Mesodermal cell (in vitro differentiated cells): ENCODE measurements around the gene EFNA1.
A peak's percentile ranks its signal among the peaks of the same experiment; 100 is the strongest.
"Not testable (repeated sequence)": the region's sequence is repeated elsewhere in the genome, so short reads cannot be mapped to it uniquely, and the experiment has no call there.

Source experiments
- H3K27ac ChIP-seq: 2 replicates; pipeline ENCODE4 v1.7.0; 2013; ENCODE audit warnings: mild to moderate bottlenecking, low read depth, low read length, moderate library complexity; ENCODE audit not compliant: severe bottlenecking
- H3K36me3 ChIP-seq: 2 replicates; pipeline ENCODE4 v1.7.1; 2013; ENCODE audit warnings: mild to moderate bottlenecking, low read length, moderate library complexity; ENCODE audit not compliant: control insufficient read depth, insufficient read depth
- H3K4me1 ChIP-seq: one replicate; pipeline ENCODE4 v1.7.1; 2013; ENCODE audit warnings: mild to moderate bottlenecking, low read length; ENCODE audit not compliant: insufficient read depth, control insufficient read depth, poor library complexity, severe bottlenecking
- H3K4me3 ChIP-seq: 2 replicates; pipeline ENCODE4 v1.7.0; 2013; ENCODE audit warnings: low read length, control low read depth, mild to moderate bottlenecking; ENCODE audit not compliant: insufficient read depth, poor library complexity, severe bottlenecking; ENCODE audit errors: extremely low read depth
- H3K9me3 ChIP-seq: 2 replicates; pipeline ENCODE4 v1.7.1; 2013; ENCODE audit warnings: mild to moderate bottlenecking, low read length, moderate library complexity; ENCODE audit not compliant: control insufficient read depth
- WGBS, 2 experiments: methylation state at CpG; one replicate each; pipeline ENCODE4 v1.1.5; 2013; ENCODE audit warnings: missing lambda C conversion rate in 2 of 2; ENCODE audit not compliant: insufficient coverage in 2 of 2; 5-methylcytosine and 5-hydroxymethylcytosine counted together

The EFNA1 gene

DNA sequence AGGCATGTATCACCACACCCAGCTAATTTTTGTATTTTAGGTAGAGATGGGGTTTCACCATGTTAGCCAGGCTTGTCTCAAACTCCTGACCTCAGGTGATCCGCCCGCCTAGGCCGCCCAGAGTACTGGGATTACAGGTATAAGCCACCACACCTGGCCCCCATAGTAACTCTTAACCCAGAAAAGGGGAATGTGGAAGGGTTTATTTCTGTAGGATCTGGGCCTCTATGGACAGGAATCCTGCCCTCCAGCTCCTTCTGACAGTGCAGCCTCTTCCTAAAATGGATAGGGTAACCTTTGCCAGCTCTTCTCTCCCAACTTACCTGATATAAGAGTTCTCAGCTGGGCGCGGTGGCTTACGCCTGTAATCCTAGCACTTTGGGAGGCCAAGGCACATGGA lies 35.0 kb downstream of the EFNA1 start:
- not testable (repeated sequence) for H3K36me3 ChIP-seq, H3K9me3 ChIP-seq, H3K4me3 ChIP-seq, H3K4me1 ChIP-seq, H3K27ac ChIP-seq
- 82 to 100% methylated on average over 3 of the region's 6 CpGs for WGBS, 2 experiments

DNA sequence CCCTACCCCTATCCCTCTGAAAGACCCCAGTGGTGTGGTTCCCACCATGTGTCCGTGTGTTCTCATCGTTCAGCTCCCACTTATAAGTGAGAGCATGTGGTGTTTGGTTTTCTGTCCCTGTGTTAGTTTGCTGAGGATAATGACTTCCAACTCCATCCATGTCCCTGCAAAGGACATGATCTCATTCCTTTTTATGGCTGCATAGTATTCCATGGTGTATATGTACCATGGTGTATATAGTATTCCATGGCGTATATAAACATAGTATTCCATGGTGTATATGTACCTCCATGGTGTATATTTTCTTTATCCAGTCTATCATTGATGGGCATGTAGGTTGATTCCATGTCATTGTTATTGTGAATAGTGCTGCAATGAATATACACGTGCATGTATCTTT lies 36.1 kb downstream of the EFNA1 start:
- not testable (repeated sequence) for H3K36me3 ChIP-seq, H3K9me3 ChIP-seq, H3K27ac ChIP-seq, H3K4me1 ChIP-seq, H3K4me3 ChIP-seq
- 100% methylated on average over 1 of the region's 4 CpGs for WGBS, 2 experiments

DNA sequence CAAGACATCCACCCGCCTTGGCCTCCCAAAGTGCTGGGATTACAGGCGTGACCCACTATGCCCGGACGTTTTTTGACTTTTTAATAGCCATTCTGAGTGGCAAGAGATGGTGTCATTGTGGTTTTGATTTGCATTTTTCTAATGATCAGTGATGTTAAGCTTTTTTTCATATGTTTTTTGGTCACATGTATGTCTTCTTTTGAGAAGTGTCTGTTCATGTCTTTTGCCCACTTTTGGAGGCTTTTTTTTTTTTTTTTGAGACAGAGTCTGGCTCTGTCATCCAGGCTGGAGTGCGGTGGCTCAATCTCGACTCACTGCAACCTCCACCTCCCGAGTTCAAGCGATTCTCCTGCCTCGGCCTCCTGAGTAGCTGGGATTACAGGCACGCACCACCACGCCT lies 36.9 kb downstream of the EFNA1 start:
- not testable (repeated sequence) for H3K4me1 ChIP-seq, H3K9me3 ChIP-seq, H3K36me3 ChIP-seq, H3K27ac ChIP-seq, H3K4me3 ChIP-seq
- 85 to 93% methylated on average over 5 of the region's 11 CpGs for WGBS, 2 experiments

DNA sequence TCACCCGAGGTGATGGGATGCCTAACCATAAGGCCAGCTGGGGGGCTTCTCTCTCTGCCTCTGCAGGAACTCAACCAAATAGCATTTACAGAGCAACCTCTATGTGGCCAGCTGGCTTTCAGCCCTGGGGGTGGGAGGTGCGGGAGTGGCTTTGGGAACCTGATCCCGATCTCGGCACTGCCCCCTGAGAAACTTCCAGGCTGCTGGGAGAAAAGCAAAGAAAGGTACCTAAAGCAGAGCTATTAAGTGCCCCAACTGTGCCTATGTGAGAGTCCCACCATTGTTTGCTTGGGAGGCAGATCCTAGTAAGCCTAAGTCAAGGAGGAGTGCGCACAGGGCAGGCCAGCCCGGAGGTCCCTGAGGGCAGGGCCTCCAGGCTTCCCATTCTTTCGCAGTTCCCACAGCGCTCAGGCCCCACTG lies 38.4 kb downstream of the EFNA1 start:
- 73 to 75% methylated on average over 8 of the region's 8 CpGs for WGBS, 2 experiments
- Histone ChIP-seq H3K4me3 (no peak overlapping the region), H3K36me3 (peaks cover 24% of the 10 kb centered on the region), H3K4me1 (no peaks in the 10 kb centered on the region), H3K27ac (no peak overlapping the region), H3K9me3 (no peaks in the 10 kb centered on the region)

DNA sequence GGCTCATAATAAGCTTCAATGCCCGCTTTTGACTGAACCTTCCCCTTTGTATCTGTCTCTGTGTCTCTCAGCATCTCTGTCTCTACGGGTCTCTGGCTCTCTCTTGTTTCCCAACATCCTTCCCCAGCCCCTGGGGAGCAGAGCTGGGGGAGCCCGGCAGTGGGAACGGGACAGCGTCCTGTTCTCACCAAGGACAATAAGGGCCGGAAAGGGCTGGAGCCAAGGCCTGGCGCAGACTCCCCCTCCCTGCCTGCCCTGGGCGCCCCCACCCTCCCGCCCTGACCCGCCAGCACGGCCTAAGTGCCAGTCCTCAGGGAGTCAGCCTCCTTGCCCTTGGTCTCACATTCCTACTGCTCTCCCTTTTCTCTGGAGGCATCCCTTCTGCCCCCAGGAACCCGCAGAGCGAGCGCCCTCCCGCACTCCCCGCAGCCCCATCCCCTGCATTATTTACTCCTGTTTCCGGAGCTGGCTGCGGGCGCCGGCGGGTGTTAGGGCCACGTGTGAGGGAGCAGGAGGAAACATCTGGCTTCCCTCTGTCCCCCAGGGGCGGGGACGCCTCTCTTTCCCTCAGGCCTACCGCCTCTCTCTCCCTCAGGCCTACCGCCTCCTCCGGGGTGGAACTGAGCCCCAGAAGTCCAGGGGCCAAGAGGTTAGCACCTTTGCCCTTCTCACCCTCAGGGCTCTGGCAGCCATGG lies 38.9 kb downstream of the EFNA1 start:
- Histone ChIP-seq H3K4me3 (no peak overlapping the region), H3K9me3 (no peaks in the 10 kb centered on the region), H3K36me3 (peaks cover 29% of the 10 kb centered on the region), H3K4me1 (peaks cover under 1% of the 10 kb centered on the region), H3K27ac (no peak overlapping the region)
- 66 to 76% methylated on average over 15 to 17 of the region's 27 CpGs for WGBS, 2 experiments

DNA sequence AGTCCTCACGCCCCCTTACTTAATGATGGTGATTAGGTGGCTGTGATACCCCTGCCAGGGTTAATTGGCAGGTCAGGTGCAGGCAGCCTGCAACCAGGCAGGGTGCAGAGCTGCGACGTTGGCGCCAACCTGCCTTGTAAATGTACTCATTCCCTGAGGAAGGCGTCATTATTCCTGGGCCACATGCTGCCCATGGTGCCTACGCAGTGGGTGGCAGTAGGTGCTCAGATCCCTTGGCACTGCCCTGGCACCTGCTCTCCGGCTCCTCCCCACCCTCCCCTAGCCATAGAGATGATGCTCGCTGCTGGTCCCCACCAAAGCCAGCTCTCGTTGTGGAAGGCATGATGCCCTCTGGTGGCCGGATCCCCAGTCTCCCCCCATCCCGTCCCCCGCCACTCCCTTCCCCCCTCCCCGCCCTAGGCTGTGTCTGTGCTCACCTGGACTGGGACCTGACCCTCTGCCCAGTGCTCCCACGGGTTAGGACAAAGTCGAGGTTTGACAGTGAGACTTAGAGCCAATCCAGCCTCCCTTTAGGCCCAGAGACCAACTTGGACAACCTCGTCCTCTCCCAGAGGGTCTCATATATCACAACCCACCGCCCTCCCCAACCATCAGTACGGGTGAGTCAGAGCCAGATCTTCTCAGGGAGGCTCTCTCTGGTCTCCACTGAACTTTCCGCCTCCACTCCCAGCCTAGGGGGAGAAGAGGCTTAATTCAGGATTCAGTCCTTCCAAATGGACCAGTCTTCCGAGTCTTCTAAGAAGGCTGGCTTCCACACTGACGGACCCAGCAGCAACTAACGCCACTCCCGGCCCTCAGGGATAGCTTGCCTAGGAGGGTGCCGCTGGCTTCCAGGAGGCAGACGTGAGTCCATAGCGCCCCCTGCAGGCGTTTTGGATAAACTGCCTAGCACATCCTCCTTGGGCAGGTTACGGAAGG lies 39.8 kb downstream of the EFNA1 start:
- H3K9me3 ChIP-seq: no peaks in the 10 kb centered on the region
- WGBS, 2 experiments: 21% methylated on average over 19 of the region's 28 CpGs
- no peak overlapping the region for H3K27ac ChIP-seq
- H3K4me1 ChIP-seq: peaks cover 7% of the 10 kb centered on the region
- peak overlapping the region; percentile 28 for H3K4me3 ChIP-seq
- H3K36me3 ChIP-seq: peaks cover 35% of the 10 kb centered on the region

DNA sequence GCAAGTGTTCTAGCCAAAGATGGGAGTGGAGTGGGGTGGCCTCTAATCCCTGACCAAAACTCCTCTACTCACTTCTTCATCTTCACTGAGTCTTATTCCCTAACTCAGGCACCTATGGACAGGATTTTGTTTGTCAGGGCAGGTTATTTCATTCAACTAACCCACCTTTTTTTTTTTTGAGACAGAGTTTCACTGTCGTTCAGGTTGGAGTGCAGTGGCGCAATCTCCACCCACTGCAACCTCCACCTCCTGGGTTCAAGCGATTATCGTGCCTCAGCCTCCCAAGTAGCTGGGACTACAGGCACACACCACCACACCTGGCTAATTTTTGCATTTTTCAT lies 40.4 kb downstream of the EFNA1 start:
- H3K27ac ChIP-seq, H3K9me3 ChIP-seq, H3K4me1 ChIP-seq, H3K4me3 ChIP-seq: not testable (repeated sequence)
- 74 to 83% methylated on average over 2 to 3 of the region's 4 CpGs for WGBS, 2 experiments
- peaks cover 35% of the 10 kb centered on the region for H3K36me3 ChIP-seq

GRCh38 chr1:155168456-155169210 lies 41.0 kb downstream of the EFNA1 start:
- WGBS, 2 experiments: 95 to 98% methylated on average over 8 to 9 of the region's 10 CpGs
- peaks cover 7% of the 10 kb centered on the region for H3K4me1 ChIP-seq
- H3K4me3 ChIP-seq: no peak overlapping the region
- H3K27ac ChIP-seq: no peak overlapping the region
- no peaks in the 10 kb centered on the region for H3K9me3 ChIP-seq
- peaks cover 35% of the 10 kb centered on the region for H3K36me3 ChIP-seq

DNA sequence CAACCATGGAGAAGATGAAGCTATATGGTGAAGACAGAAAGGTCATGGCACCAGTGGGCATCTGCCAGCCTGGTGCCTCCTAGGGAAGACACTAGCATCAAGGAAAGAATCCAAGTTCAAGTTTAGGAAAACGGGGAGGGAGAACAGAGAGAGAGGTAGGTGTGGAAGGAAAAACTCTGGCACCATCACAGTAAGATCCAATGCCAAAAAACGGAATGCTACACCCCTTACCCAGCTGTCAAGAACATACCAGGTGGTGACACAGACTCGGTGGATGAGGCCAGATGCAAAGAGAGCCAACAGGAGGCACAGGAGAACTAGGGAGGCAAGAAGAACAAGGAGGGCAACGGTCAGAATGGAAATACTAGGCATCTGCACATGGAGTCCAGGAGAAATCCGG lies 41.9 kb downstream of the EFNA1 start:
- H3K36me3 ChIP-seq: peaks cover 35% of the 10 kb centered on the region
- no peaks in the 10 kb centered on the region for H3K9me3 ChIP-seq
- no peak overlapping the region for H3K4me3 ChIP-seq
- no peak overlapping the region for H3K27ac ChIP-seq
- WGBS, 2 experiments: 90 to 91% methylated on average over 2 to 4 of the region's 5 CpGs
- H3K4me1 ChIP-seq: peaks cover 7% of the 10 kb centered on the region

DNA sequence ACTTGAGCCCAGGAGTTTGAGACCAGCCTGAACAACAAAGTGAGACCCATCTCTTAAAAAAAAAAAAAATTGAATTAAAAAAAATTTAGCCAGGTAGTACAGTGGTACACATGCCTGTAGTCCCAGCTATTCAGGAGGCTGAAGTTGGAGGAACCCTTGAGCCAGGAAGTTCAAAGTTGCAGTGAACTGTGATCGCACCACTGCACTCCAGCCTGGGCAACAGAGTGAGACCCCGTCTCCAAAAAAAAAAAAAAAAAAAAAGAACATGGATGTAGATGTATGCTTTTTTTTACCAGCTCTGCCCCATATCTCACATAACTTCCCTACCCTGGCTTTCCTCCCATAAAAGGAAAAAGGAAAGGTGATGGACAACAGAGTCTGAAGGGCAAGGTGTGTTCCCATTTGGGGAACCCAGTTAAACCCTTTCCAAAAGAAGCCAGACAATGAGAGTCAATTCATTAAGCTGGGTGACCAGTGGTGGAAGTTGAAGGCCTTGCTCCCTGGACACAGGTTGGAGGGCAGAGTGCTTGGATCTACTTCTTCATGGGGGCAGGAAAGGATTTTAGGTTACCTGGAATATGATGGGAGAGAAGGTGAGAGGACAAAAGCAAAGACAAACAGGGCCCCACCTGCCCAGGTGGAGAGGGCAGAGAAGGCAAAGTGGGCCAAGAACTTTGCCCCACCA lies 42.6 kb downstream of the EFNA1 start:
- H3K36me3 ChIP-seq: peaks cover 35% of the 10 kb centered on the region
- no peak overlapping the region for H3K27ac ChIP-seq
- no peaks in the 10 kb centered on the region for H3K9me3 ChIP-seq
- peaks cover 7% of the 10 kb centered on the region for H3K4me1 ChIP-seq
- H3K4me3 ChIP-seq: no peak overlapping the region
- WGBS, 2 experiments: 100% methylated on average over 1 of the region's 2 CpGs; no CpG with 5 or more reads in 1 of the 2 experiments
